ENCODE results near the gene PHTF2.
A peak's percentile ranks its signal among the peaks of the same experiment; 100 is the strongest.
"Not testable (repeated sequence)": the region's sequence is repeated elsewhere in the genome, so short reads cannot be mapped to it uniquely, and the experiment has no call there.

The PHTF2 gene

GRCh38 chr7:77859343-77859742 lies 60.8 kb downstream of the PHTF2 start:
- Mint-ChIP-seq H3K4me1 (peaks cover 29% of the 10 kb centered on the region), H3K9me3 (no peaks in the 10 kb centered on the region), H3K27me3 (no peaks in the 10 kb centered on the region), H3K27ac (peak overlapping the region; percentile 64), H3K36me3 (peaks cover 16% of the 10 kb centered on the region), H3K4me3 (peak overlapping the region; percentile 27)
- ATAC-seq (ENCODE audit: low read depth), result peak; percentile 81
- no peak for DNase-seq (ENCODE audit: low spot score in 2 of 2)

GRCh38 chr7:77862691-77863090 lies 64.1 kb downstream of the PHTF2 start:
- Mint-ChIP-seq H3K4me3 (no peak overlapping the region), H3K27ac (no peak overlapping the region), H3K4me1 (peaks cover 33% of the 10 kb centered on the region), H3K36me3 (peaks cover 2% of the 10 kb centered on the region), H3K27me3 (no peaks in the 10 kb centered on the region), H3K9me3 (no peaks in the 10 kb centered on the region)
- DNase-seq (ENCODE audit: low spot score in 2 of 2) (no peak), ATAC-seq (ENCODE audit: low read depth) (no peak)

GRCh38 chr7:77863860-77864259 lies 65.3 kb downstream of the PHTF2 start:
- ATAC-seq (ENCODE audit: low read depth) (no peak), DNase-seq (ENCODE audit: low spot score in 2 of 2) (no peak)
- no peak overlapping the region for H3K4me3 Mint-ChIP-seq
- peaks cover 28% of the 10 kb centered on the region for H3K4me1 Mint-ChIP-seq
- H3K9me3 Mint-ChIP-seq, result no peaks in the 10 kb centered on the region
- H3K27ac Mint-ChIP-seq, result no peak overlapping the region
- no peaks in the 10 kb centered on the region for H3K27me3 Mint-ChIP-seq
- H3K36me3 Mint-ChIP-seq, result peaks cover 2% of the 10 kb centered on the region

- Mint-ChIP-seq H3K27ac (no peak overlapping the region), H3K4me1 (peaks cover 37% of the 10 kb centered on the region), H3K36me3 (peaks cover 17% of the 10 kb centered on the region), H3K4me3 (no peak overlapping the region), H3K27me3 (no peaks in the 10 kb centered on the region), H3K9me3 (peaks cover 5% of the 10 kb centered on the region)
- DNase-seq (ENCODE audit: low spot score in 2 of 2) (no peak), ATAC-seq (ENCODE audit: low read depth) (no peak)
Observed at GRCh38 chr7:77866370-77866769, 67.8 kb downstream of the PHTF2 start.

- peaks cover 17% of the 10 kb centered on the region for H3K36me3 Mint-ChIP-seq
- DNase-seq (ENCODE audit: low spot score in 2 of 2), result no peak
- H3K27ac Mint-ChIP-seq, result no peak overlapping the region
- H3K9me3 Mint-ChIP-seq, result peaks cover 5% of the 10 kb centered on the region
- H3K4me3 Mint-ChIP-seq, result no peak overlapping the region
- H3K4me1 Mint-ChIP-seq, result peaks cover 37% of the 10 kb centered on the region
- ATAC-seq (ENCODE audit: low read depth), result no peak
- H3K27me3 Mint-ChIP-seq, result no peaks in the 10 kb centered on the region
Observed at GRCh38 chr7:77866786-77867536, 68.4 kb downstream of the PHTF2 start.

- Mint-ChIP-seq H3K4me1 (peaks cover 38% of the 10 kb centered on the region), H3K4me3 (no peak overlapping the region), H3K9me3 (peaks cover 5% of the 10 kb centered on the region), H3K36me3 (peaks cover 18% of the 10 kb centered on the region), H3K27ac (no peak overlapping the region), H3K27me3 (no peaks in the 10 kb centered on the region)
- DNase-seq (ENCODE audit: low spot score in 2 of 2) (no peak), ATAC-seq (ENCODE audit: low read depth) (no peak)
Observed at GRCh38 chr7:77867537-77867865, 68.9 kb downstream of the PHTF2 start.

GRCh38 chr7:77872256-77872655 lies 73.7 kb downstream of the PHTF2 start:
- not testable (repeated sequence) for H3K9me3 Mint-ChIP-seq; DNase-seq (ENCODE audit: low spot score in 2 of 2); H3K4me3 Mint-ChIP-seq; ATAC-seq (ENCODE audit: low read depth); H3K27ac Mint-ChIP-seq; H3K27me3 Mint-ChIP-seq
- peaks cover 29% of the 10 kb centered on the region for H3K4me1 Mint-ChIP-seq
- peaks cover 20% of the 10 kb centered on the region for H3K36me3 Mint-ChIP-seq

GRCh38 chr7:77873416-77874327 lies 75.1 kb downstream of the PHTF2 start:
- not testable (repeated sequence) for H3K4me3 Mint-ChIP-seq; H3K27me3 Mint-ChIP-seq; H3K27ac Mint-ChIP-seq; DNase-seq (ENCODE audit: low spot score in 2 of 2); H3K9me3 Mint-ChIP-seq; ATAC-seq (ENCODE audit: low read depth)
- Mint-ChIP-seq H3K36me3 (peaks cover 26% of the 10 kb centered on the region), H3K4me1 (peaks cover 37% of the 10 kb centered on the region)

GRCh38 chr7:77877791-77878190 lies 79.2 kb downstream of the PHTF2 start:
- H3K4me3 Mint-ChIP-seq, result no peak overlapping the region
- no peak overlapping the region for H3K27ac Mint-ChIP-seq
- DNase-seq (ENCODE audit: low spot score in 2 of 2) (no peak), ATAC-seq (ENCODE audit: low read depth) (no peak)
- peaks cover 22% of the 10 kb centered on the region for H3K36me3 Mint-ChIP-seq
- H3K9me3 Mint-ChIP-seq, result no peaks in the 10 kb centered on the region
- H3K4me1 Mint-ChIP-seq, result peaks cover 36% of the 10 kb centered on the region
- H3K27me3 Mint-ChIP-seq, result no peaks in the 10 kb centered on the region

- Mint-ChIP-seq H3K36me3 (peaks cover 22% of the 10 kb centered on the region), H3K4me3 (no peak overlapping the region), H3K9me3 (no peaks in the 10 kb centered on the region), H3K27me3 (no peaks in the 10 kb centered on the region), H3K4me1 (peaks cover 35% of the 10 kb centered on the region), H3K27ac (no peak overlapping the region)
- DNase-seq (ENCODE audit: low spot score in 2 of 2) (no peak), ATAC-seq (ENCODE audit: low read depth) (no peak)
Observed at GRCh38 chr7:77878500-77878899, 79.9 kb downstream of the PHTF2 start.

- H3K4me3 Mint-ChIP-seq, result no peak overlapping the region
- no peak for DNase-seq (ENCODE audit: low spot score in 2 of 2)
- no peak for ATAC-seq (ENCODE audit: low read depth)
- no peaks in the 10 kb centered on the region for H3K27me3 Mint-ChIP-seq
- peaks cover 37% of the 10 kb centered on the region for H3K4me1 Mint-ChIP-seq
- H3K36me3 Mint-ChIP-seq, result peaks cover 22% of the 10 kb centered on the region
- H3K9me3 Mint-ChIP-seq, result no peaks in the 10 kb centered on the region
- H3K27ac Mint-ChIP-seq, result peak overlapping the region; percentile 4
Observed at GRCh38 chr7:77879272-77879671, 80.7 kb downstream of the PHTF2 start.

GRCh38 chr7:77881871-77882270 lies 83.3 kb downstream of the PHTF2 start:
- DNase-seq (ENCODE audit: low spot score in 2 of 2) (no peak), ATAC-seq (ENCODE audit: low read depth) (no peak)
- H3K27ac Mint-ChIP-seq, result no peak overlapping the region
- no peaks in the 10 kb centered on the region for H3K9me3 Mint-ChIP-seq
- peaks cover 39% of the 10 kb centered on the region for H3K4me1 Mint-ChIP-seq
- H3K27me3 Mint-ChIP-seq, result no peaks in the 10 kb centered on the region
- H3K4me3 Mint-ChIP-seq, result no peak overlapping the region
- H3K36me3 Mint-ChIP-seq, result peaks cover 25% of the 10 kb centered on the region

- peaks cover 22% of the 10 kb centered on the region for H3K36me3 Mint-ChIP-seq
- ATAC-seq (ENCODE audit: low read depth), result no peak
- no peak overlapping the region for H3K4me3 Mint-ChIP-seq
- H3K9me3 Mint-ChIP-seq, result no peaks in the 10 kb centered on the region
- H3K27me3 Mint-ChIP-seq, result no peaks in the 10 kb centered on the region
- peaks cover 38% of the 10 kb centered on the region for H3K4me1 Mint-ChIP-seq
- H3K27ac Mint-ChIP-seq, result peak overlapping the region; percentile 50
- DNase-seq (ENCODE audit: low spot score in 2 of 2), result no peak
Observed at GRCh38 chr7:77885155-77885554, 86.6 kb downstream of the PHTF2 start.

GRCh38 chr7:77887567-77887966 lies 89.0 kb downstream of the PHTF2 start:
- DNase-seq (ENCODE audit: low spot score in 2 of 2) (no peak), ATAC-seq (ENCODE audit: low read depth) (no peak)
- peaks cover 32% of the 10 kb centered on the region for H3K4me1 Mint-ChIP-seq
- peaks cover 13% of the 10 kb centered on the region for H3K36me3 Mint-ChIP-seq
- no peaks in the 10 kb centered on the region for H3K9me3 Mint-ChIP-seq
- H3K27me3 Mint-ChIP-seq, result no peaks in the 10 kb centered on the region
- H3K4me3 Mint-ChIP-seq, result no peak overlapping the region
- H3K27ac Mint-ChIP-seq, result peak overlapping the region; percentile 68

Measured in memory B cell (primary cell).